Brain pericyte (primary cell): ENCODE measurements around the gene SHF.
A peak's percentile ranks its signal among the peaks of the same experiment; 100 is the strongest.

Experiments
- DNase-seq: peaks from one replicate; pipeline ENCODE4 v3.0.0-alpha.2; 2012; ENCODE audit warnings: low read depth, low spot score

SHF gene

DNA sequence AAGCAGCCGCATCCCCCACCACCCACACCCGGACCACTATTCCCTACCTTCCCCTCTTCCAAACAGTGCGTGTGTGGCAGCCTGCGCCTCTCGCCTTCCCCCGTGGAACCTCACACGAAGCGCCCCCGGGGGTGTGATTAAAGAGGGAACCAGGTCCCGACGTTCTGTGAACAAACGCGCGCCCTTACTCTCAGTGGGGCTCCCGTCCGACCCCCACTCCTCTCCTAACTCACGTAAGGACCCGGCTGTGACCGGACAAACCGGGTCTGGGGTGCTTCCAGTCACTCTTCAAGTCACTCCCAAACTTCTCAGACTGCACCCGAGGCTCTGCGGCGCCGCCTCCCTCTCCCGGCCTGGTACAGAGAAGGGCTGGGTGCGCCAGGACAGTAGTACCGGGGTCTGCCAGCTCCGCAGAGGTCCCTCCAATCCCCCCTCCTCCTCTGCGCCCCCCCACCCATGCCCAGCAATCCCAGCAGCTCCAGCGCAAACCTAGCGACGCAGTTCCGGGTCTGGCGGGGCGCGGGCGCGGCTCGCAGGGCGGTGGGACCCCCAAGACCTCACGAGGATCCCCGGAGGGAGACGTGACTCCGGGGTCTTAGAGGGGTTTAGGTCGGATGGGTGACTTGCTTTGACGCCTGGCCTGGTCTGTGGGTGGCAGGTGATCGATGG lies 58.7 kb downstream of the SHF start:
- no peak for DNase-seq

DNA sequence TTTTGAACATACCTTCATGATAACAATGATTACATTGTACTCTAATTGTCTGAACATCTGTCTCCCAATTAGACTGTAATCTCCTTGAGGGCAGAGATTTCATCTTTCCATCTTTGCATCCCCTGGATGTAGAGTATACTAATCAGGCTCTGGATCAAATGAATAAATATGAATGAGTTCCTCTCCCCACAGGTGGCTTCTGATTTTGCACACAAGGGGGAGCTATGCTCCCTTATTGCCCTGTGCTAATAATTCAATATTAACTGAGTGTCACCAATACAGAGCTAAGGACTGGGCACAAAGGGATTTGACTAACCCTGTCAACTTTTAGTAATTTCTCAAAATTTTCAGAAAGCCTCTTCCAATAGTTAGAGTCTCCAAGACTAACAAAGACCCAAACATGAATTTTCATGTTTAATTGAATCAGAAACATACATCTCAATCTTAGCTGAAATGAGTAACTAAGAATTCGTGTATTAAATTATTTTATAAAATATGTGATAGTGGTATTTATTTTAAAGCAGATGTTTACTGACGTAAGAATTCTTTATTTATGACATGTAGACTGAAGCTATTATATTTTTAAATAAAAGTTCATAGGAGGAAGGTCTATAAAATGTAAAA lies 61.1 kb downstream of the SHF start:
- DNase-seq = no peak

DNA sequence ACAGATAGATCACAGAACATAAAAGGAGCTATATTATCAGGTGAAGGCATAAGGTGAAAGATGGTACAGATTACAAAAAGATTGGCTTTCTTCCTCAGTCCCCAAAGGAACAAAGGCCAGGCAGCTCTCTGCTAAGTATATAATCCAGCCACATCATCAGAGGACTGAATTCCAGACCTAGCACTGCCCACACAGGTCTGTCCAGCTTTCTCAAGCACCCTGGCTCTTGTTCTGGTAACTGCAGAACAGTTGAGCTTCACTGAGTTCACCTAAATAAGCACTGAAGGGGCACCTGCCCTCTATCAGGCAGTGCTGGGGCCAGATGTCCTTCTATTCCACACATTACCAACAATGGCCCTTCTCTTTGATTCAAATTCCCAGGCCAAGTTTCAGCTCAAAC lies 64.4 kb downstream of the SHF start:
- no peak for DNase-seq

DNA sequence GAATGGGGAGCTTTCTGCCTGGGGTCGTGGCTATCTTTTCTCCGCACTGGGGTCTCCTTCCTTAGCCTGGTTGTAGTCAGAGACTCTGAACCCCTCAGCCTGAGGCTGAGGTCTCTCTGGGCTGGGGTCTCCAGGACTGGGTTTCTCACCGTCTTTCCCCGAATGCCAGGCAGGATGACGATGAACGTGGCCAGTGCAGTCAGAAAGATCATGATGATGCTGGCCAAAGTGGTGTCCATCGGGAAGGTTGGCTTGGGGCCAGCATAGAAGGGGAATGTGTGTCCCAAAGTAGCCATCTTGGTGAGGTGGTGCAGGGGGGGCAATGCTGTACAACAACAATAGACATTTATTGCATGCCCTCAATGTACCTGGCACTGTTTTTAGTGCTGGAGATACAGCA lies 65.0 kb downstream of the SHF start:
- DNase-seq = no peak

DNA sequence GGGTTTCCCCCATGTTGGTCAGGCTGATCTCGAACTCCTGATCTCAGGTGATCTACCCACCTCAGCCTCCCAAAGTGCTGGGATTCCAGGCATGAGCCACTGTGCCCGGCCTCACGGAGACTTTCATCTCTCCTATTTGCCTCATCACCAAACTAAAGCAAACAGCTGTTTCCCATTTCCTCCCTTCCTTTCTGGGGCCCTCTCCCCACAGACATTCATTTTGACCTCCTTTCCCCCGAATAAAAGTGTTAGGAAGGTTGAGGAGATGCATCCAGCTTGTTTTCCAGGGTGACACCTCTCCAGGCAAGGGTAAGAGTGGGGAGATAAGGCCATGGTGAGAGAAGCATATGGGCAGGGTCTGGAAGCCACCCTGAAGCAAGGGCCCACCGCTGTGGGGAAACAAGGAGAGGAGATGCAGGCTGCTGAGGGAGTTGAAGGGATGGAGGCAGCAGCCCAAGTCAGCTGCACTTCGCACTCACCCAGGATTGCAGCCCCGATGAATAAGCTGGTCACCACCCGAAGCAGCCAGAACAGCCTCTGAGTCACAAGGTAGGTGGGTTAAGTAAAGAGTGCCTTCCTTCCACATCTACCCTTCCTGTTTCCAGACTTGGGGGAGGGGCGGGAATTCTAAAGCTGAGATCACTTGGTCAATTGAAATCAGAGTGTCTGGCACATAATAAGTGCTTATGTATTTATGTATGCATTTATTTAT lies 65.9 kb downstream of the SHF start:
- DNase-seq = no peak

DNA sequence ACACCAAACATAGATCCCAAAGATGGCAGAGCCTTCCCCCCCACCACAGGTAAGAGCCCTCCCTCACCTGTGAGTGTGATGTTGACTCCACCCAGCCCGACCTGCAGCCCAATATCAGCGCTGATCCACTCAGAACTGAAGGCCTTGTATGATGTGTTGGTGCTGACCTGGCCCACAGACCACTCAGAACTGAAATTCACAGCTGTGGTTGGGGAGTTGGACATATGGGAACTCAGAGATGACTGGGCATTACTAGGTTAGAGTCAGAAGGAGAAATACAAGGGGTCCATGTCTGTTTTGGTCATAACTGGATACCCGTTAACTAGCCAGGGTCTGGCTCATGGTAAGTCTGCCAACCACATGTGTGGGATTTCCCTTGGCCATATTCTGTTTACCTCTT lies 66.7 kb downstream of the SHF start:
- no peak for DNase-seq

DNA sequence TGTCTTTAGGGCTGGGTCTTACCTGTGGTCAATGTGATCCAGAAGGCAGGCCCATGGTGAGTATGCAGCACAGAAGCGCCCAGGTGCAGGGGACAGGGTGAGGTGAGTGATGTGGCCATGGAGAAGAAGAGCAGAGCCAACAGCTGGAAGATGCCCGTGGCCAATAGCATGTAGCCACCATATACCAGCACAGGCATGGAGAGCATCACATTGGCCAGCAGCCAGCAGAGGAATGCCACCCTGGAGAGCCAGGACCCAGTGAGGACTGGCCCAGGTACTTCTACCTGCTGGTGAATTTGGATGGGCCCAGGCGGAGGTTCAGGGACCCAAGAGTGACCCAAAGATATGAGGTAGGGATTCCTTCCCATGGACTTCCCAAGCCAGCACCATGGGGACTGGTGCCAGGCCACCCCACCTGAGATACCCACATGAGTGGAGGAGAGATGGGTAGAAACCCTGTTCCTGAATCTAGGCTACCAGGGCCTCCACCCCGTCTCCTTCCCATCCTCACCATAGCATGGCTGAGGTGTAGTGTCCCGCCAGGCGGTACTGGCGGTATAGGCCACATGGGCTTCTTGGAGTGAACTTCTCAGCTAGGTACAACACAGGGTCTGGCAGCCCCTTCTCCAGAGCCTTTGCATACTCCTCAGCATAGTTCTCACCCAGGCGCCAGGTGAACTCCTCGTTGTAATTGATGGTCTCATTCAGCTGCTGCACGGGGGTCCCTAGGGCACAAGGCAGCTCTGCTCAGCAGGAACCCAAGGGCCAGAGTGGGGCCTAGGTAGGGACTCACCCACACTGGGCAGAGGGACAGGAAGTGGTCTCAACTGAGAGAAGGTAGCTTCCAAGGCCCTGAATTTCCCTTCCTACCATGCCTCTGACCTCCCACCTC lies 67.4 kb downstream of the SHF start:
- no peak for DNase-seq

DNA sequence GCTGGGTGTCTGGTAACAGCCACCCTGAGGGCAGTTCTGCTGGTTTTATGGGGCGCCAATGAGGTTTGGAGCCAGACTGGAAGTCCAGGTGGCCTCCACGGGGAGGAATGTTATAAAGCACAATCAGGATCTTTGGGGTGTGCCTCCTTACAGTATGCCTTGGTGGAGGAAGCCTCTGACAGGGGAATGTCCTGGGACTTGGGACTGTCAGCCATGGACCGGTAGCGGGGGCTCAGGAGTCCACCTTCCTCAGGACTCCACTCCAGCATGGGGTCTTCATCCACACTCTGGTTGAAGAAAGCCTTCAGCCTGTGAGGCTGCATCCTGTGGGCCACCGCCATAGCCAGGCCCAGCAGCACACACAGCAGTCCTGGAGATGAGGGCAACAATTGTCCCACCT lies 68.8 kb downstream of the SHF start:
- no peak for DNase-seq

DNA sequence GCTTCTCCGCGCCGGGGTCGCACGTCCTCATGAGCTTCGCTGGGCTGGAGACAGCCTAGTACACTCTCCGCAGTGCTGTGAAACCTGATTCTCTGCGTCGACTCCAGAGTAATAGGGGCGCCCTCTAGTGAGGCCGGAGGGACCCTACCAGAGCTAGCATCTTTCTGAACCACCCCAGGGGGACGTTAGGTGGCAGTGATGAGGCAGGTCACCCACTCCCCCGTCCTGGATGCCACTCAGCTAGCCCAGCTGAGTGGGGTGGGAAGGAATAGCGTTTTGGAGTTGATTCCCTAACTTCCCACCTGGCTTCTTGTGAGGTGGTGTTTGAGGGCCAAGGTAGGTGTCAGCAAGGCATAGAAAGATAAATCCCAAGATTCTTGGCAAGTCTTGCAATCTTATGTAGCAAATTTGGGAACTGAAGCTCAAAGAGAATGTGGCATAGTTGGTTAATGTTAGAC lies 69.6 kb downstream of the SHF start:
- peak; percentile 73 for DNase-seq

DNA sequence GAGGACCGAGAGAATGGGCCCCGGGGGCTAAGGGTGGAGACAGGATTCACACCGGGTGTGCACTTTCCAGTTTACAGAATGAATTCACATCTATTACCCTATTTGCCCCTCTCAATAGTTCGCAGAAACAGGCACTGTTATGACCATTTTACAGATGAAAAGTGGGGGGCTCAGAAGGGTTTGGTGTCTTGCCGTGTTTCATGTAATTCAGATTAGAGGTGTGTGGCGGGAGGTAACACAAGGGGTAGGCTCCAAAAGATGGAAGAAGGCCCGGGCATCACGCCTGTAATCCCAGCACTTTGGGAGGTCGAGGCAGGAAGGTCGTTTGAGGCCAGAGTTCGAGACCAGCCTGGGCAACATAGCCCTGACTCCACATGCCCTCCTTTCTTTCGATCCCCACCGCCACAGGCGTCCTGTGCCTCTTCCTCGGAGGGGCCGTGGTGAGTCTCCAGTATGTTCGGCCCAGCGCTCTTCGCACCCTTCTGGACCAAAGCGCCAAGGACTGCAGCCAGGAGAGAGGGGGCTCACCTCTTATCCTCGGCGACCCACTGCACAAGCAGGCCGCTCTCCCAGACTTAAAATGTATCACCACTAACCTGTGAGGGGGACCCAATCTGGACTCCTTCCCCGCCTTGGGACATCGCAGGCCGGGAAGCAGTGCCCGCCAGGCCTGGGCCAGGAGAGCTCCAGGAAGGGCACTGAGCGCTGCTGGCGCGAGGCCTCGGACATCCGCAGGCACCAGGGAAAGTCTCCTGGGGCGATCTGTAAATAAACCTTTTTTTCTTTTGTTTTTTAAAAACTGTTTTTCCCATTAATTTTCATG lies 70.2 kb downstream of the SHF start:
- DNase-seq = no peak
